ENCODE results near the gene OVOL1.

DNA sequence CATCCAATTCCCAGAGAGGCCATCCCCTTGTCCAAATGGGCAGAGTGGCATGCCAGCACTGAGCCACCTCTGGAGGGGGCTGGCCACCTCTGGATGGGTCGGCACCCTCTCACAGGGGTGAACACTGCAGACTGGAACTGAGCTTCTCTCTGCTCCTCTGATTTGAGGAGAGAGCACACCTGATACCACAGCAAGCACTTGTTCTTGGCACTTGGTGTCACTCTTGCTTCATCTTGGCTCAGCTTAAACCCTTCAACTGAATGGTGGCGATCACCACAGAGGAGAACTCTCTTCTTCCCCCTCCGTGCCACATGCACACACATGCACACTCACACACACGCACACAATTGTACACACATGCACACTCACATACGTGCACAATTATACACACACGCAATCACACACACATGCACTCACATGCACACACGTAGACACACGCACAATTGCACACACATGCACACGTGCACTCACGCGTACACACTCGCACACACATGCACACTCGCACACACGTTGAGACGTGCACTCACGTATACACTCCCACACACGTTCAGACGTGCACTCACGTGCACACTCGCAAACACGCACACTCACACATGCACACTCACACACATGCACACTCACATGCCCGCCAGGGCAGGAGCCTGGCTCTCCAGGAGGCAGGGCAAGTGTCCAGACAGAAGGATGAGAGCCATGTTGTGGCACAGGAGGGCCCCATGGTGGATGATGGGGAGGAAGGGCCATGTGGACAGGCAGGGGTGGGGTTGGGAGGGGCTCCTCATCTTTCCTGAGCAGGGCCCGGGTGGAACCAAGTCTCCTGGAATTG, 23.4 kb downstream of the OVOL1 start:
- TF ChIP-seq, protein P1, sequence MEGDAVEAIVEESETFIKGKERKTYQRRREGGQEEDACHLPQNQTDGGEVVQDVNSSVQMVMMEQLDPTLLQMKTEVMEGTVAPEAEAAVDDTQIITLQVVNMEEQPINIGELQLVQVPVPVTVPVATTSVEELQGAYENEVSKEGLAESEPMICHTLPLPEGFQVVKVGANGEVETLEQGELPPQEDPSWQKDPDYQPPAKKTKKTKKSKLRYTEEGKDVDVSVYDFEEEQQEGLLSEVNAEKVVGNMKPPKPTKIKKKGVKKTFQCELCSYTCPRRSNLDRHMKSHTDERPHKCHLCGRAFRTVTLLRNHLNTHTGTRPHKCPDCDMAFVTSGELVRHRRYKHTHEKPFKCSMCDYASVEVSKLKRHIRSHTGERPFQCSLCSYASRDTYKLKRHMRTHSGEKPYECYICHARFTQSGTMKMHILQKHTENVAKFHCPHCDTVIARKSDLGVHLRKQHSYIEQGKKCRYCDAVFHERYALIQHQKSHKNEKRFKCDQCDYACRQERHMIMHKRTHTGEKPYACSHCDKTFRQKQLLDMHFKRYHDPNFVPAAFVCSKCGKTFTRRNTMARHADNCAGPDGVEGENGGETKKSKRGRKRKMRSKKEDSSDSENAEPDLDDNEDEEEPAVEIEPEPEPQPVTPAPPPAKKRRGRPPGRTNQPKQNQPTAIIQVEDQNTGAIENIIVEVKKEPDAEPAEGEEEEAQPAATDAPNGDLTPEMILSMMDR (IDR thresholded peaks at IDR 0.05; ENCODE audit: low read depth, low read length), result 0 out of 2 replicates have a peak, but pooled peaks have one; percentile 6
- TF ChIP-seq EZH2phosphoT487 (IDR thresholded peaks at IDR 0.05; ENCODE audit: low read depth), result no peak
